Motor neuron (in vitro differentiated cells): ENCODE measurements around the gene FEN1. TPM values are rescaled to one million over a fixed set of nuclear protein-coding genes. Genes with fewer than 3 reads are reported as not detected.

ENCODE experiments used
- ATAC-seq, 8 experiments: fragments of 200-7000 bp; cut with Tn5 transposase; replicated peaks in 6 of 8; 2 replicates each; pipeline ENCODE4 v1.8.0; 2021; ENCODE audit warnings: mild to moderate bottlenecking in 8 of 8, moderate library complexity in 8 of 8
- H3K27ac ChIP-seq, 2 donors: fragments of 250-450 bp; sonication (Bioruptor Pico); 2 replicates each; pipeline ENCODE4 v1.9.0; 2021; ENCODE audit warnings: antibody characterized with exemption in 2 of 2, mild to moderate bottlenecking in 2 of 2, moderate library complexity in 1 of 2
- H3K4me1 ChIP-seq, 2 donors: fragments of 250-450 bp; sonication (Bioruptor Pico); replicated peaks in 1 of 2; 2 replicates each; pipeline ENCODE4 v1.6.1; 2021; ENCODE audit warnings: antibody characterized with exemption in 2 of 2, mild to moderate bottlenecking in 2 of 2, moderate library complexity in 1 of 2
- H3K4me3 ChIP-seq, 5 donors: fragments of 250-450 bp; sonication (Bioruptor Pico); 2 replicates each; pipeline ENCODE4 v1.9.0; 2021; ENCODE audit warnings: antibody characterized with exemption in 5 of 5, mild to moderate bottlenecking in 5 of 5, moderate library complexity in 4 of 5
- WGBS, 10 experiments: fragments of 450-650 bp; shearing (Covaris generic); methylation state at CpG; one replicate each; pipeline ENCODE4 v1.0.0; 2022; 5-methylcytosine and 5-hydroxymethylcytosine counted together
- in situ Hi-C, 9 experiments: fragments of 400-800 bp; cut with MboI; loops; one replicate each; pipeline ENCODE4 v1.15.0; 2021; ENCODE audit warnings: low sequenced_read_pairs in 9 of 9, low pct_unique_long_range_greater_than_20kb in 2 of 9; ENCODE audit not compliant: unreplicated experiment in 9 of 9
- total RNA-seq, 8 experiments: library from RNA; unstranded; fragments of 300-600 nt; gene quantifications; 2 replicates each; pipeline versions ENCODE4 v1.2.3 to v1.2.4, GENCODE V29; 2022

Gene FEN1
- total RNA-seq, 8 experiments from 2014 or later: 7.5 to 59.0 (median 16.6) TPM

DNA sequence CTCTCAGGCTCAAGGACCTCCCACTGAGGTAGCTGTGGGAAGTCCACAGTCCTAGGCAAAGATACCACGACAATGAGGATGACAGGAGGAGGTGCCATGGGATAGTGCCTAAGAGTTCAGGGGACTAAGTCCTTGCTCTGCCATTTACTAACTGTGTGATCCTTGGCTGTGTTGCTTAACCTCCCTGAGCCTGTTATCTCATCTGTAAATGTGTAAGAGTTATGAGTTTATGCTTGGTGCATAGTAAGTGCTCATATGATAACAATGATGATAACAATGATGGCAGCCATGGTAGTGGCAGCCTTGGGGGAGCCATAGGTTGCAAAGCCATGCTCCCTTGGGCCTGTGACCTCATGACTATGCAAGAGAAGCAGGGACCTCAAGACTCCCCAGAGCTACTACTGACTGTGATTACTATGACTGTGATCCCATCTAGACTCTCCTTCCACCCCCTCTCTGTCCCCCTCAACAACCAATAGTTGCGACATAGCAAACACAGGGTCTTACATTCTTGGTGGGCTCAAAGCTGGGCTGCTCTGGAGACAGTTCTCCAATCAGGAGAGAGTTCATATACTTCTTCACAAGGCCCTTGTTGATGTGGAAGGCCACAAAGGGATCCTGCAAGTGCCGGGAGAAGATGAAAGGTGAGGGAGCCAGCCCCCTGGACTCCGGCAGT, 20.2 kb downstream of the FEN1 start:
- H3K27ac ChIP-seq: no peak overlapping the region
- peaks cover 9 to 13% of the 10 kb centered on the region in 2 donors for H3K4me1 ChIP-seq
- no peak overlapping the region for H3K4me3 ChIP-seq
- in situ Hi-C loops: no loop called here
- WGBS, 10 experiments: 80 to 100% (median 94%) methylated on average over 1 to 3 of the region's 4 CpGs; no CpG with 5 or more reads in 5 of the 10 experiments
- ATAC-seq: no peak

DNA sequence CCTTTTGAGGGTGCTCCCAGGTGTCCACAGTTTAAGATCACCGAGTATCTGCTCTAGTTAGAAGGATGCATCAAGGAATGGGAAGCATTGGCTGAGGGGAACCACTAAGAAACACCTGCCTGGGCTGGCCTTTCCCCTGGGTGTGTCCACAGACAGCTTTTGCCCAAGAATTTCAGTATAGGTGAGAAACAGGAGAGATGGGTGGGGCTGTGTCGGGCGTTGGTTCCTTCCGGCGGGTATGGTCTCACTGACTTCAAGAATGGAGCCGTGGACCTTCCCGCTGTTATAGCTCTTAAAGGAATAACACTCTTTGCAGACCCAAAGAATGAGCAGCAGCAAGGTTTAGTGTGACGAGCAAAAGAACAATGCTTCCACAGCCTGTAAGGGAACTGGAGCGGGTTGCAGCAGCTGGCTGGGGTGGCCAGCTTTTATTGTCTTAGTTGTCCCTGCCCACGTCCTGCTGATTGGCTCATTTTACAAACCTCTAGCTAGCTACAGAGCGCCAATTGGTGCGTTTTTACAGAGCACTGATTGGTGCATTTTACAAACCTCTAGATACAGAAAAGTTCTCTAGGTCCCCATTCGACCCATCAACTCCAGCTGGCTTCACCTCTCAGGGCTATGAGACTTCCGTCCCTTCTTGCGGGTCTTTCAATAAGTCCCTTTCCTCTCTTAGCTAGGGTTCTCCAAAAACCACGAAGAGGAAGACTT, 21.7 kb downstream of the FEN1 start:
- ATAC-seq: peak in 6 of 8 experiments; percentile 2 to 34 (median 10)
- in situ Hi-C loops: no loop called here
- Histone ChIP-seq H3K27ac (peak overlapping the region; percentile 91 to 94), H3K4me1 (peaks cover 11 to 14% of the 10 kb centered on the region in 2 donors), H3K4me3 (peak overlapping the region; percentile 47 to 76 (median 69))
- 57 to 100% (median 74%) methylated on average over 1 to 14 of the region's 16 CpGs for WGBS, 10 experiments

DNA sequence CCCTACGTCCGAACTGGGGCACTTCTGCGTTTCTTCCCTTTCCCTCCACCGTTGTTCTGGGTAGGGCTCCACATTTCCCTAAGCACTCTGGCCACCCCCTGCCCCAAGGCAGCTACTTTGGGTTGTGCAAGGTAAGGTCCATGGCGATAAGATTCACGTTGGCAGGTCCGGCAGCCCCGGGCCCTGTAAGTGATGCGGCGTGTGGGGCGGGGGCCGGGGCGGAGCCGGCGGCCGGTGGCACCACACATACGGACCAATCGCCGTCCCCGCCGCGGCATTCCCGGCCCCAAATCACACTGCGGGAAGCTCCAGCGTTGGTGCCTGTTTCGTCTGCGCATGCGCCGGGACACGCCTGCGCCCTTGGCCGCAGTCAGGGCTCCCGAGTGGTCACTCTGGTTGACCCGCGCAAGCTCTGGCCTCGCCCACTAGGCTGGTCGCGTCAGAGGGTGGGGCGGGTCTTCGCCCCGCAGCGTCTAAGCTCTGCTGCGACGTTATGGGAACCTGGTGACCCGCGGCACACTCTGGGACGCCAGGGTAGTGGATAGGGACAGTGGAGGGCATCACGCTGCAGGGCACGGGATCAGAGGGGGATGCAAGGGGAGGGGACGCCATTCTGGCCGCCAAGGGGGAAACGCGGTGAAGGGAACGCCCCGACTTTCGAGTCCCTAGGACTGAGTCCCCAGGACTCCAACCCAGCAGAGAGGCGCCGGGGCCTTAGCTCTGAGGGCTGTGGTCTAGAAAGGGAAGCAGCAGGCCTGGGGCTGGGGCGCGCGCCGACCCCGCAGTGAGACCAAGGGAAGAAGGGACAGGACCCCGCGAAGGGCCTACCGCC, 22.5 kb downstream of the FEN1 start:
- Histone ChIP-seq H3K4me1 (peaks cover 11 to 14% of the 10 kb centered on the region in 2 donors), H3K27ac (peak overlapping the region; percentile 92 to 94), H3K4me3 (peak overlapping the region; percentile 47 to 76 (median 69))
- ATAC-seq: peak; percentile 60 to 77 (median 74)
- 0 to 28% (median 4%) methylated on average over 1 to 12 of the region's 66 CpGs; no CpG with 5 or more reads in 2 of the 10 experiments for WGBS, 10 experiments
- in situ Hi-C loops: no loop called here

DNA sequence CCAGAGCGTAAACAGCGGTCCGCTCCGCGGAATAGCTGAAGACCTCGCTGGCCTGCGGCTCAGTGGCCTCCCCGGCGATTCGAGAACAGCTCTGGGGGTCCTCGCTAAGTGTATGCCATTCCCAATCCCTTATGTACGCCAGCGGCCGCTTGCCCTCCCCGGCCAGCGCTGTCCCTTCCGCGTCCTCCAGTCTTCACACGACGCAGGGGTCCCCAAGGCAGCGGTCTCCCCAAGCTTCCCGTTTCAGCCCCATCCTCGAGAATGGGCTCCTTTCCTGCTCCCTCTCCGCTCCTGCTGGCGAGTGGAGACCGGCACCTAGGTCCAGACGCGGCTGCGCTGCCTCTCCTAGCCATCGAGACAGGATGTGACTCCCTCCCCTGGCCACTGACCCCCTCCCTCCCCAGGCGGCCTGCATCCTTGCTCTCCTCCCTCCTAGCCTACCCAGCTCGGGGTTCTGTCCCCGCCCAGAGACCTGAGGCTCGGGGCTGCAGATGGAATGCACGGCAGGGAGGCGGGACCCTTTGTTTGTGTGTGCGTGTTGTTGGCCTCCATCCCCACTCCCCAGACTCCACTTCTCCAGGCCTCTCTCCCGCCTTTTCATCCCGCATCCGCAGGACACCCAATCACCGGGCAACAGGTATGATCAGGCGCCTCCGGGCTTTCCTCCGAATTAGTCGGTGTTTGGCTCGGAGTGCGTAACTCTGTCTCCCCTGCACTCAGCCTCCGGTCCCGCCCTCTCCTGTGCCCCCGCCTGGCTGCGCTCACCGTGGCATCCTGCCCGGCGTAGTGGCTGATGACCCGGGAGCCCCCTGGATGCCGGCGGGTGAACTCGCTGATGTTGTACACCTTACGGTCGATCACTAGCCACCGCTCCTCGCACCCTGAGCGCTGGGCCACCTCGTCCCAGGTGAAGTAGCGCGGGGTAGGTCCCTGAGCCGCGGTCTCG, 23.4 kb downstream of the FEN1 start:
- ATAC-seq: peak; percentile 12 to 30 (median 14)
- 0 to 1% (median 0%) methylated on average over 1 to 12 of the region's 69 CpGs; no CpG with 5 or more reads in 4 of the 10 experiments for WGBS, 10 experiments
- H3K4me1 ChIP-seq: peaks cover 11 to 14% of the 10 kb centered on the region in 2 donors
- peak overlapping the region; percentile 47 to 76 (median 69) for H3K4me3 ChIP-seq
- in situ Hi-C loops: no loop called here
- peak overlapping the region; percentile 92 to 94 for H3K27ac ChIP-seq

DNA sequence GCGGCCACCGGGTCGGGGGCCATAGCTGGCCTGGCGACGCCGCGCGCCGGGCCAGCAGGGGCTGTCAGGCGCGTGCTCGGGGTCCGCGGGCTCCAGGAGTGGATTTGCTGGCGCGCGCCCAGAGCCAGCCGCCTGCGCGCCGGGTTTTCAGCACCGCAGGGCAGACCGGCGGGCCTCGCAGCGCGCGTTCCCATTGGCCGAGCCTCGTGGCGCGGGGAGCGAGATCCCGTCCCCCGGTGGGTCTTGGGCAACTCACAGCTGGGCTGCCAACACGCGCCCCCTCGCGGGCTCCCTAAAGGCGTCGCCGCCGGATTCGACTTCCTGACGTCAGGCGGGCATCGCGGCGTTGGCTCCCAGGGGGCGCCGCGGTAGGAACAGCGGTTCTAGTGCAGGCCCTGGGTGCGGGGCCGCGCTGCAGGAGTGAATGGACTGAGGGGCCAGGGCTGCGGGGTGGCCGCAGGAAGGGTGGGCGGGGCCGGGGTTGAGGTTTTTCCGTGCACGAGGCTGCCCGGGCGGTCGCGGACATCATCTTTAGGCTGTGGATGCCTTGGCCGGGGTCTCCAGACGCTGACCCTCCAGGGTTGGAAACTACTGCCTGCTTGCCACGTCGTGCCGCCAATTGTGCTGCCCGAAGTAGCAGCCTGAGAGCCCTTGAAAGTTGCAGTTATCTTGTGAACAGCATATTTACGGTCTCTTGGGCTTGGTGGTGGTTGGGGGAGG, 24.2 kb downstream of the FEN1 start, which contains the start of gene FADS1:
Gene FADS1 (minus strand): TSS at position 268 of the 720 bp plus-strand sequence. CDS start 74 bp downstream, at position 194.
- H3K27ac ChIP-seq: peak within 1 kb of the TSS; percentile 92 to 94
- peak within 1 kb of the TSS; percentile 47 to 76 (median 69) for H3K4me3 ChIP-seq
- peaks cover 11 to 14% of the 10 kb centered on the region in 2 donors for H3K4me1 ChIP-seq
- 0 to 18% (median 0%) methylated on average over 1 to 13 of the region's 73 CpGs; no CpG with 5 or more reads in 4 of the 10 experiments for WGBS, 10 experiments
- in situ Hi-C loops: no loop called here
- peak; percentile 25 to 78 (median 72) for ATAC-seq

DNA sequence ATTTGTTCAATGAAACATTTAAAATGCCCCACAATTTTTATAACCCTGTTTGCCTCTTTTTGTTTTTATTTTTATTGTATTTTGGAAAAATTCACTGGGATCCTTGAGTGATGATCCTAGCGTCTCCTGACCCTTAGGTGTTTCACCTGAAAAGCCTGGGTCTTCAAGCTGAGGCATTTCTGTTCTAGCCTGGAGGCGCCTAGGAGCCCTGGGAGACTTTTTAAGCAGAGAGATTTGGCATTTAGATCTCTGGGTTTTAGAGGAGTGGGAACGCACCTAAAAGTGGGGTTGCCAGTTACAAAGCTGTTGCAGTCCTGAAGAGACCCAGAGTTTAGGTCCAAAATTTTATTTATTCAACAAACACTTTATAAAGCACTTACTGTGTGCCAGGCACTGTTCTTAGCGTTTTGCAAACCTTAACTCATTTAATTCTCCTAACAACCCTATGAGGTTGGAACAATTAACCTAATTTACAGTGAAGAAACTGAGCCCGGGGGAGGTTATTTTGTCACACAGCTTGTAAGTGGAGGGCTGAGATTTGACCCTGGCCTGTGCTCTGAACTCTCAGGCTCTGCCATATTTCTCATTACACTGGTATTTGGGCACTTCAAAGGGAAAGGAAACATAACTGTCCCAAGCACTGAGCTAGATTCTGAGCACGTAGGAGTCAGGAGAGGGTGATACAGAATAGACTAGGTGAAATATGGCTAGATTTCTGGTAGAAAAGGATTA, 24.9 kb downstream of the FEN1 start:
- peak overlapping the region; percentile 47 to 76 (median 69) for H3K4me3 ChIP-seq
- peak overlapping the region; percentile 80 to 85 for H3K27ac ChIP-seq
- in situ Hi-C loops: no loop called here
- WGBS, 10 experiments: 24 to 100% (median 41%) methylated on average over 1 to 5 of the region's 6 CpGs; no CpG with 5 or more reads in 1 of the 10 experiments
- ATAC-seq: no peak
- H3K4me1 ChIP-seq: peaks cover 11 to 14% of the 10 kb centered on the region in 2 donors

DNA sequence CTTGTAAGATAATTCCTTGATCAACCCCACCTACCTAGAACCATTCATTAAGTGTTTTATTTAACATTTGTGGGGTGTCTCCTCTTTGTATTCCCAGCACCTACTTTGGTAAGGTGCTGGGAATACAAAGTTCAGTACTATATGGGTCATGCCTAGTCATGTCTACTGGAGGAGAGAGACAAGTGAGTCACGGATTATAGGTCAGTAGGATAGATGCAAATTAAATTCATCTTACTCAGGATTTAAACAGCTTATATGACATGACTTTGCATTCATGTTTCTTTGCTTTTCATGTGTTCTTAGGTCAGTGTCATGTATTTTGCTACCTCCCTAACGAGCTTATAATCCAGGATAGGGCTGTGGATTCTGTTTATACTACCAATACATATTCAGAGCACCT, 27.5 kb downstream of the FEN1 start:
- peak in 2 of 8 experiments; percentile 11 to 16 for ATAC-seq
- WGBS, 10 experiments: 0 to 100% (median 90%) methylated on average over 1 to 2 of the region's 2 CpGs; no CpG with 5 or more reads in 3 of the 10 experiments

DNA sequence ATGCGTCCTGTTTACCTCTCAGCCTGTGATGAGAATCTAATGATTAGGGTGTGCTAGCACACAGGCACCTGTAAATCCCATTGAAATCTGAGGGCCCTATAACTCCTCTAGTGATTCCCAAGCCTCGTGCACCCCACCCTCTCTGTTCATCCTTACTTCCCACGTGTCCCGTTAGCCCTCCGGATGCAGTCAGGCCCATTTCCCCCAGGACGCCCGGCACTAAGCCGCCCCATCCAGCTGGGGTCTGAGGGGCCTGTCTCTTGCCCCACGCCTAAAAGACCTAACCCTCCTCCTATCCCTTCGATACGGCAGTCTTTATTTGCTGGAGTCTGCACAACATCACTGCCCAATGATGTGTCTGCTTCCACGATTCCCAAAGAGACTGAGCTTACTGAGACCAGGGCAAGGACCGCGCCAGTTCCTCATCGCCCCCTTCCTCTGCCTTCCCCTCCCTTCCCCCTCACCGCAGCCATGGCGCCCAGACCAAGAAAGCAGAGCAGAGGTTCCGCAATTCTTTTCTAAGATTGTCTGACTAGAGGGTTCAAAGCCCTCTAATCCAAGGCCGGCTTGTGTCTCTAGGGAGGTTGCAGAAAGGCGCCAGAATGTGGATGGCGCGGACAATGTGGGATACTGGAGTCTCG, 34.3 kb downstream of the FEN1 start:
- peak overlapping the region; percentile 97 to 98 for H3K27ac ChIP-seq
- H3K4me1 ChIP-seq: peaks cover 31 to 36% of the 10 kb centered on the region in 2 donors
- peak overlapping the region; percentile 57 to 93 (median 90) for H3K4me3 ChIP-seq
- ATAC-seq: peak in 5 of 8 experiments; percentile 1 to 6 (median 3)
- WGBS, 10 experiments: 4 to 20% (median 7%) methylated on average over 2 to 5 of the region's 23 CpGs; no CpG with 5 or more reads in 7 of the 10 experiments
- in situ Hi-C loops: no loop called here

More for the DNA sequence above, 27.5 kb downstream of the FEN1 start:
- in situ Hi-C loops: no loop called here
- Histone ChIP-seq H3K4me3 (no peak overlapping the region), H3K27ac (no peak overlapping the region), H3K4me1 (peaks cover 6 to 8% of the 10 kb centered on the region in 2 donors)

DNA sequence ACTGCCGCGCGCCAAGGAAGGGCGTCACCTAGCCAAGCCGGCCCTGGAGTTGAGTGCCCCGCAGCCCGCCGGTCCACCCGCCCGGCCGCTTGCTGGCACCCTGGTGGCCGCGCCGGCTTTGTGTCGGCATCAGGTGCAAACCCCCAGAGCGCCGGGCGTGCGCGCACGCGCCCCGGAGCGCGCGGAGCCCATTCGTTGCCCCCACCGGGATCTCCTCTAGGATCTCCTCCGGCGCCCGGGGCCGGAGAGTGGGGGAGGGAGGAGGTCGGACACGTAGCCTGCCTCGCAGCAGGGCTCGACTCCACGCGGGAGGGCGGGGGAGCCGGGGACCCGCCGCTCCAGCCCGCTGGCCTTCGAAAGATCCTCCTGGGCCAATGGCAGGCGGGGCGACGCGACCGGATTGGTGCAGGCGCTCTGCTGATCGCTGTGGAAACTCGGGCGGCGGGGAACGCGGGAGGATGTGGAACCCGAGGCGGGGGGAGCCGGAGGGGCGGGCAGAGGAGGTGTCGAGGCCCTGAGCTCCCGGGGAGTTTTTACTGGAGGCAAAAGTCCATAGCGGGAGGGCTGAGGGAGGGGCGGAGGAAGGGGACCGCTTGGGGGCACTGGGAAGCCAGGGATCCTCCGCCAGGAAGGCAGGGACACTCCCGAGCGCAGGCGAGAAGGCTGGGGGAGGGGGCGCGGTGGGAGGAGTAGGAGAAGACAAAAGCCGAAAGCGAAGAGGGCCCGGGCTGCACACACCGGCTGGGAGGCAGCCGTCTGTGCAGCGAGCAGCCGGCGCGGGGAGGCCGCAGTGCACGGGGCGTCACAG, 35.1 kb downstream of the FEN1 start, which contains the start of gene FADS2:
Gene FADS2 (plus strand): TSS at position 730 of the 808 bp plus-strand sequence. CDS start 91 bp downstream, outside the sequence.
- WGBS, 10 experiments: 0 to 3% (median 0%) methylated on average over 2 to 14 of the region's 83 CpGs; no CpG with 5 or more reads in 7 of the 10 experiments
- Histone ChIP-seq H3K27ac (peak within 1 kb of the TSS; percentile 97 to 98), H3K4me3 (peak within 1 kb of the TSS; percentile 57 to 93 (median 90)), H3K4me1 (peaks cover 38 to 43% of the 10 kb centered on the region in 2 donors)
- in situ Hi-C loops: no loop called here
- ATAC-seq: peak; percentile 79 to 89 (median 85)

DNA sequence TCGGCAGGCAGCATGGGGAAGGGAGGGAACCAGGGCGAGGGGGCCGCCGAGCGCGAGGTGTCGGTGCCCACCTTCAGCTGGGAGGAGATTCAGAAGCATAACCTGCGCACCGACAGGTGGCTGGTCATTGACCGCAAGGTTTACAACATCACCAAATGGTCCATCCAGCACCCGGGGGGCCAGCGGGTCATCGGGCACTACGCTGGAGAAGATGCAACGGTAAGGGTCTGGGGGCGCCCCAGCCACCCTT, 35.6 kb downstream of the FEN1 start:
- WGBS, 10 experiments: no CpG with 5 or more reads among the region's 16 CpGs
- H3K4me3 ChIP-seq: peak overlapping the region; percentile 57 to 93 (median 90)
- in situ Hi-C loops: no loop called here
- no peak for ATAC-seq
- peaks cover 38 to 43% of the 10 kb centered on the region in 2 donors for H3K4me1 ChIP-seq
- H3K27ac ChIP-seq: peak overlapping the region; percentile 97 to 98
